GM12865 (cell line): ENCODE data around the gene FAM180B.
"Not testable (repeated sequence)": the region's sequence is repeated elsewhere in the genome, so short reads cannot be mapped to it uniquely, and the experiment has no call there.

Source experiments
- DNase-seq: peaks from one replicate; pipeline ENCODE4 v3.0.0; 2010; ENCODE audit warnings: low read depth
- H3K4me3 ChIP-seq: 2 replicates; pipeline ENCODE4 v1.5.1; 2011; ENCODE audit warnings: mild to moderate bottlenecking, low read depth, low read length, control low read depth
- TF ChIP-seq, protein P1 (sequence below): IDR thresholded peaks from 2 replicates; pipeline ENCODE4 v1.5.1; 2011; ENCODE audit warnings: low read length, control low read depth, low read depth, inconsistent platforms; ENCODE audit not compliant: insufficient read depth; ENCODE audit errors: missing control alignments

The FAM180B gene

DNA sequence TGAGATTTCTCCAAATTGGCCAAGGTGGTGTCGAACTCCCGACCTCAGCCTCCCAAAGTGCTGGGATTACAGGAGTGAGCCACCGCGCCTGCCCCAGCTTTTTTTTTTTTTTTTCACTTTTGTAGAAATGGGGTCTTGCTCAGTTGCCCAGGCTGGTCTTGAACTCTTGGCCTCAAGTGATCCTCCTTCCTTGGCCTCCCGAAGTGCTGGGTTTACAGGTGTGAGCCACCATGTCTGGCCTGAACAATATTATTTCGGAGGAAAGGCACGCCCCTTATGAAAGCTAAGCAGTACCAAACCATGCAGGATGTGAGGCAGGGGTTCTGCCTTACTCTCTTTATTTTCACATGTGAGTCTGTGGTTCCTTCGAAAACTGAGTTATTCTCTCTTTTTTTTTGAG, 39.8 kb downstream of the FAM180B start:
- H3K4me3 ChIP-seq = no peak overlapping the region
- DNase-seq = no peak
- TF ChIP-seq, protein P1, sequence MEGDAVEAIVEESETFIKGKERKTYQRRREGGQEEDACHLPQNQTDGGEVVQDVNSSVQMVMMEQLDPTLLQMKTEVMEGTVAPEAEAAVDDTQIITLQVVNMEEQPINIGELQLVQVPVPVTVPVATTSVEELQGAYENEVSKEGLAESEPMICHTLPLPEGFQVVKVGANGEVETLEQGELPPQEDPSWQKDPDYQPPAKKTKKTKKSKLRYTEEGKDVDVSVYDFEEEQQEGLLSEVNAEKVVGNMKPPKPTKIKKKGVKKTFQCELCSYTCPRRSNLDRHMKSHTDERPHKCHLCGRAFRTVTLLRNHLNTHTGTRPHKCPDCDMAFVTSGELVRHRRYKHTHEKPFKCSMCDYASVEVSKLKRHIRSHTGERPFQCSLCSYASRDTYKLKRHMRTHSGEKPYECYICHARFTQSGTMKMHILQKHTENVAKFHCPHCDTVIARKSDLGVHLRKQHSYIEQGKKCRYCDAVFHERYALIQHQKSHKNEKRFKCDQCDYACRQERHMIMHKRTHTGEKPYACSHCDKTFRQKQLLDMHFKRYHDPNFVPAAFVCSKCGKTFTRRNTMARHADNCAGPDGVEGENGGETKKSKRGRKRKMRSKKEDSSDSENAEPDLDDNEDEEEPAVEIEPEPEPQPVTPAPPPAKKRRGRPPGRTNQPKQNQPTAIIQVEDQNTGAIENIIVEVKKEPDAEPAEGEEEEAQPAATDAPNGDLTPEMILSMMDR = no peak

DNA sequence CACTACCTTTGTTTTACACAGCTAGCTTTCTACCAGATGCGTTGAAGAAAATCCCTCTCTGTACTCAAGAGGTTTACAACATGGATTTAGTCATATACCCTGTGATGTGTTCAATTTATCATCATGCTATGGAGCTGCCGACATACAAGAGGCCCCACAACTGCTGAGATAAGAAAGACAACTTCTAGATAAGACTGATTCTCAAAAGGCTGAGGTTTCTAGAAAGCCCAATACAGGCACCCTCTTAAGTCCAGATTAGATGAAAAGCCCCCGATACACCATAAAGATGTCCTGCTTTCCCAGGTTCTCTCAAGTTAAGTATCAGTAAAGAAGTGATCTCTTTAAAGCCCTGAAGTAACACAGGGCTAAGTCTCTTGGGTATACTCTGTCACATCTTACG, 41.5 kb downstream of the FAM180B start:
- DNase-seq = no peak
- TF ChIP-seq, protein P1 = no peak

DNA sequence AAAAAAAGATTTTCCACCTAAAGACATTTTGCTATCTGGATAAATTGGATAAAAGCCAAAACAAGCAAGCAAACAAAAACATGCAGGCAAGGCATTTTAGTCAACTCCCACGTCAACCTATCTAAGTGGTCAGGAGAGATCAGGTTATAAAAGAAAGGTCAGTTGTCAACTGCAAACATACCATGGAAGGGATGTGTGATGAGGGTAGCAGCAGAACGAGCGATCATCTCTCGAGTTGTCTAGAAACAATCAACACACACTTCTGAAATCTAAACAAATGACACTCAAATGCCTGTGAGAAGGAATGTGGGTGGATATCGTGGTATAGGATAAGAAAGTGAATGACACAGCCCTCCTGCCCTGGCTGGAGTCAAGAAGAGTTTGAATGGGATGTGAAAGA, 45.0 kb downstream of the FAM180B start:
- DNase-seq = no peak
- TF ChIP-seq, protein P1 = no peak
- H3K4me3 ChIP-seq = no peak overlapping the region

More for the DNA sequence above, 41.5 kb downstream of the FAM180B start:
- no peak overlapping the region for H3K4me3 ChIP-seq

DNA sequence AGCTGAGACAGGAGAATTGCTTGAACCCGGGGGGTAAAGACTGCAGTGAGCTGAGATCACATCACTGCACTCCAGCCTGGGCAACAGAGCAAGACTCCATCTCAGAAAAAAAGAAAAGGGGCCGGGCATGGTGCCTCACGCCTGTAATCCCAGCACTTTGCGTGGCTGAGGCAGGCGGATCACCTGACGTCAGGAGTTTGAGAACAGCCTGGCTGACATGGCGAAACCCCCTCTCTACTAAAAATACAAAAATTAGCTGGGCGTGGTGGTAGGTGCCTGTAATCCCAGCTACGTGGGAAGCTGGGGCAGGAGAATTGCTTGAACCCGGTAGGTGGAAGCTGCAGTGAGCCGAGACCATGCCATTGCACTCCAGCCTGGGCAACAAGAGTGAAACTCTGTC, 49.9 kb downstream of the FAM180B start:
- H3K4me3 ChIP-seq, DNase-seq: not testable (repeated sequence)
